ENCODE data around the gene TTYH2.
"Not testable (repeated sequence)": the region's sequence is repeated elsewhere in the genome, so short reads cannot be mapped to it uniquely, and the experiment has no call there.

The TTYH2 gene

DNA sequence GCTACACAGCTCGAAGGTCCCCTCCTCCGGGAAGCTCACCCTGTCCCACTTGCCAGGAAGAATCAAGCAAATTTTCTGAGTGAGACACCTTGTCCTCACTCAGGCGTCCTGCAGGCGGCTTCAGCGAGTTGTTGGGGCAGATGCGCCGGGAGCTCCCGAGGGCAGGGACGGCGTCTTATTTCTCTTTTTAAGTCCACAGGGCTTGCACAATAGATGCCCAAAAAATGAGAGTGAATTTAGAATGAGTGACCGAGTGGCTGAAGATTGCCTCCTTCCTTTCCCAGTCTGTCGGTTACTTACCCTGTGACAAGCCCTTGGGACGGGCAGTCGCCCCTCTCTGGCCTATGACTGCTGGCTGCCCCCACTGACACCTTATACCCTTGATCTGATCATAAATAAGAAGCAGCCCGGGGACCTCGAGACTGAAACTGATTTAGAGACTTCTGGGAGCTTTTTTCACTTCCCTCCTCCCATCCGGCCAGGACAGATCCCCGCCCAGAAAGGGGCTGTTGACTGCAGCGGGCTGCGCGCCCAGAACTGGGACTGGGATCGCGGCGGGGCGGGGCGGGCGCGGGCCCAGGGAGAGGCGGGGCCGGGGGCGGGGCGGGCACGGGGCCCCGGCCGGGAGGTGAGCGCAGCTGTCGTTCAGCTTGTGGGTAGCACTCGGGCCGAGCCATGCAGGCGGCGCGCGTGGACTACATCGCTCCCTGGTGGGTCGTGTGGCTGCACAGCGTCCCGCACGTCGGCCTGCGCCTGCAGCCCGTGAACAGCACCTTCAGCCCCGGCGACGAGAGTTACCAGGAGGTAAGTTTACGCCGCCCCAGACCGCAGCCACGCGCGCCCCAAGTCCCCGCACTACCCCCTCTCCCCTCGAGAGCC lies at the start of gene TTYH2:
TTYH2 (plus strand) TSS at position 659 of the 879 bp plus-strand sequence; CDS start at position 676, 17 bp downstream.
- peak; percentile 90 for DNase-seq

DNA sequence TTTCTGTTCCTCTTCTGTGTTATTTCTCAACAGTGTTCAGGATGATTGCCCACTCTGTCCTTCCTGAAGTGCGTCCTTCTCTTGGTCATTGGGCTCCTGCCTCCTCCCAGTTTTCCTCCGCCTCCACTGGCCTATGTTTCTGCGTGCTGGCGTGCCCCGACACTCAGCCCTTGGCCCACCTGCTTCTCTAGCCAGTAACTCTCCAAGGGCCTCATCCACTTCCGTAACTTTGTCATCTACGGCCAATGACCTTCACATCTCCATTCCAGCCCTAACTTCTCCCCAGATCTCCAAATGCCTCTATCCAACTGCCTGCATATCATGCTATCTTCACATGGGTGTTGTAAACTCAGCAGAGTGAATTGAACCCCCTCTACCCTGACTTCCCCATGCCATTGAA lies 49.5 kb upstream of the TTYH2 start:
- DNase-seq, result no peak

DNA sequence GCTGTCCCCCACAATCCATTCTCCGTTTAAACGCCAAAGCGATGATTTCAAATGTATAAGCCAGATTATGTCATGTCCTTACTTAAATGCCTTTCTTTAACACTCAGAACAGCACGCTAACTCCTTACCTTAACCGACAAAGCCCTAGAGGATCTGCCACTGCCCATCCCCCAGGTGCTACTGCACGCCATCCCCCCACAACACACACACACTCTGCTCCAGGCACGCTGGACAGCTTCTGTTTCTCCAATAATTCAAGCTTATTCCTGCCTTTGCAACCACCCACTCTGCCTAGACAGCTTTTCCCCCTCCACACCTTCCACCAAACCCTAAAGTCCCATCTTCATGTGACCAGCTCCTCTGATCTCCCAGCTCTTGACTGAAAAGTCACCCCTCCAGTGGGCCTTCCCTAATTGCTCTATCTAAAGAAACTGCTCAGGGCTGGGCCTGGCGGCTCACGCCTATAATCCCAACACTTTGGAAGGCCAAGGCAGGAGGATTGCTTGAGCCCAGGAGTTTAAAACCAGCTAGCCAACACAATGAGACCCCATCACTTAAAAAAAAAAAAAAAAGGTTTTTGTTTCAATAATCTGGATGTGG lies 48.8 kb upstream of the TTYH2 start:
- DNase-seq, result no peak

- no peak for DNase-seq
Measured at GRCh38 chr17:74165797-74166365, 47.5 kb upstream of the TTYH2 start.

GRCh38 chr17:74170924-74171323 lies 42.4 kb upstream of the TTYH2 start:
- no peak for DNase-seq

DNA sequence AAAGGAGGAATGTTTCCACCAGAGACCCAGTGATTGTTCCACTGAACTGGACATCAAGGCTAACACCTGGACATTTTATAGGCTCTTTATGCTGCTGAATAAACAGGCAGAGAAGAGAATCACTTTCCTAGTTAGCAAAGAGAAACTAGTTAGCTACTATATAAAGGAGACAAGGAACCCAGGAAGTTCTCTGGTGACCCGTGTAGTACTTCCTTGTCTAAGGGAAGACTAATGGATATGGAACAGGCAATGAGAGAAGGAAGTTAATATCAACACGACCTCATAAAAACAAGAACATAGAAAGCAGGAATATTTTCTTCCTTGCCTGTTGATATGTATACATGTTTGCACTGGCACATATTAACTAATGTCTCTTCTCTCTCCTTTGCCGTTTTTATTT lies 40.7 kb upstream of the TTYH2 start:
- DNase-seq, result no peak

DNA sequence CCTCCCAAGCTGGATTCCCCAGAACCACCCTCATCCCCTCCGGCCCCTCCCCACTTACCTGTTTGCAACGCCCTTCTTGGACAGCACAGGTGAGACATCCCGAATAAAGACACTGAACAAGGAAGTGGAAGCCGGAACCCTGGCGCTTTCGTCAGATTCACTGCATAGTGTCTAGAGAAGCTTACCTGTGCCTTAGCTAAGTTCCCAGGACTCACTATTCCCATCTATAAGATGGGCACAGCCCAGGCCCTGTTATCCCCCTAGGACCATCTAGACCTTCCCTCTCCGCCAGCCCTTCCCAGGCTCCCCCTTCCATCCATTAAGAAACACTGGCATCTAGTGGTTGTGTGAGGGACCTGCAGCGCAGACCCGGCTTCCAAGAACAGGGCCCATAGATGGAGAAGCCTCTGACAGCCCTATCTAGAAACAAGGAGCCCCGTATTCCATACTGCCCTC lies 36.8 kb upstream of the TTYH2 start:
- peak; percentile 75 for DNase-seq

DNA sequence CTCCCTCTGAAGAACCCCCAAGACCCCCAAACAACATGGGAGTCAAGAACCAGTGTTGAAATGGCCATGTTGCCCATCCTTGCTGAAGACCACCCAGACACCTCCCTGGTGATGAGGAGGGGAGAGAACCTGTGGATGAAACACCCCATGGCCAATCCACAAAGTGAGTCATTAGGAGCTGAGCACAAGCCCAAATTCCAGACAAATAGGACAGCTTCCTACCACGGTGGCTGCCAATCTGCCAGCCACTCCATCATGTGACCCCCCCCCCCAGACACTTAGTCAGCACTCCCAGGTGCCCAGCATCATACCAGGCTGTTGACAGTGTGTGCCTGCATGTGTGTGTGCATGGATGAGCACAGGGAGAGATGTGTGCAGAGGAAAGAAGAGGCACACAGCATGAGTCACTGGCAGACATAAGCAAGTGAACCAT lies 36.3 kb upstream of the TTYH2 start:
- DNase-seq, result peak; percentile 9

DNA sequence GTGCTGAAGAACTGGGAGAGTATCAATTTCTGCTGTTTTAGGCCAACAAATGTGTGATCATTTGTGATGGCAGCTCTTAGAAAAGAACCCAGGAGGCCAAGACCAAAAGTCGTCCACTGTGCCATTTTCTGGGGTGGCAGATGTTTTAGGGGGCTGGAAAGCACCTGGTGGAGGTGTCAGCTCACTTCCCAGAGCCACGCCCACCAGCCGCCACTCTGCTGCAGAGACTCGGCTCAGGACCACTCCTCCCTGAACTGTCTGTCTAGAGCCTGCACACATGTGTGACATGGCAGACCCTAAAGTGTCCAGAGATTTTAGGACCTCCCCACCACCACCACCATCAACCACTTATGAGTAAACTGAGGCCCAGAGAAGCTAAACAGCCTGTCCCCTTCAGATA lies 33.8 kb upstream of the TTYH2 start:
- peak; percentile 30 for DNase-seq

- DNase-seq, result no peak
Measured at GRCh38 chr17:74180336-74180735, 33.0 kb upstream of the TTYH2 start.

DNA sequence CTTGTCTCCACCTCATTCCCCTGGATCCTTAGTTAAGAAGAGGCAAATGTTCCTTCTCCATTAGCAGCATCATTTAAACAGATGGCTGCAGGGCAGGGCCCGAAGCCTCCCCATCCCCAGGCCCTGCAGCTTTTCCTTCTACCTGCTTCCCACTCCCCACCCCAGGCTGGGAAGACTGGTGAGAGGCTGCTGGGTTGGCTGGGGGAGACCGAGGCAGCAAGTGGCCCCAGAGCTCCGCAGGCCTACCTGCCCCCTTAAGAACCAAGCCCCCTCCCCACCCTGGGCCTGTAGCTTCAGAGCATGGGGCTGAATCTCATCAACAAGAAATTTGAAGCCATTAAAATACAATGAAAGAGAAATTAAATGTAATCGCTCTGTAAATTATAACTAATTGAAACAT lies 32.0 kb upstream of the TTYH2 start:
- no peak for DNase-seq

DNA sequence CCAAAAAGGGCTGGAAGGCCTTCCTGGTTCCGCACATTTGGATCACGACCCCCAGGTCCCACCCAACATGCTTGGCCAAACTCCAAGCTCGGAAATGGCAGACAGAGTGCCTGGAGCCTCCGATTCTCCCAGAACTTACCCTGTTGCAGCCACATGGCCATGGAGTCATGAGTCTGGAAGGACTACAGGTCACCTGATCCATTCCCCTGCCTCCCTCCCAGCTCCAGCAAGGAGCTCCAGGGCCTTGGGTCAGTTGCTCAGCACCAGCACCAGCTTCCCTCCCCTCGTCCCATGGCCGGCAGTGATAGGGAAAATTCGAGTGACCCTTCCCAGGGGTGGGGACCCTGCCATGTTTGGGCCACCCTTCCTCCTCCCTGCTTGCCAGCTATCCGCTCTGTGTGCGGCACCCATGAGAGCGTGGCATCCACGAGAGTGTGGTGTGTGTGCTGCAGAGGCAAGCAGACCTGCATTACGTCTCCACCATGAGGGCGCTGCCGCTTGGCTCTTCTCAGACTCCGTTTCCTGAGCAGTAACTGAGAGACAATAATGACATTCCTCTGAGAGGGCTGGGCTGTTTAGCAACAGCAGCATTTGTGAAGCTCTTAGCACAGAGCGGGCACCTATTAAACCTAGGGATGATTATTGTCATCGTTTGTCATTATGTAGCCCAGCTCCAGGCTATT lies 31.2 kb upstream of the TTYH2 start:
- DNase-seq, result no peak

DNA sequence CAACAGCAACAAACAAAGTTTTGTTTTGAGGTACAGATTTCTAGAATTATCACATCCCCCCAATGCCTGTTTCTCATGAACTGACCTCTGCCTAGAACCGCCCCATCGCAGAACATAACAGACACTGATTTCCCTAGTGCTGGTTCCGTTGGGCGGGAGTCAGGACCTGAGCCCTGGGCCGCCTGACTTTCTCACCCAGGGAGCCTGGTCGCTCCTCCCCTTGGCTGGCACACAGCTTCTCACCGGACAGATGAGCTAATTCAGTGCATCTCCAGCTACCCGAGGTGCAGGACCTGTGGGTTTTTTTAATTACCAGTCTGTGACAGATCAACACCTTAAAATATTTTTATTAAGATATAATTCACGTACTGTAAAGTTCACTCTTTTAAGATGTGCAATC lies 30.0 kb upstream of the TTYH2 start:
- DNase-seq, result no peak

GRCh38 chr17:74185571-74186185 lies 27.7 kb upstream of the TTYH2 start:
- DNase-seq, result peak; percentile 54

DNA sequence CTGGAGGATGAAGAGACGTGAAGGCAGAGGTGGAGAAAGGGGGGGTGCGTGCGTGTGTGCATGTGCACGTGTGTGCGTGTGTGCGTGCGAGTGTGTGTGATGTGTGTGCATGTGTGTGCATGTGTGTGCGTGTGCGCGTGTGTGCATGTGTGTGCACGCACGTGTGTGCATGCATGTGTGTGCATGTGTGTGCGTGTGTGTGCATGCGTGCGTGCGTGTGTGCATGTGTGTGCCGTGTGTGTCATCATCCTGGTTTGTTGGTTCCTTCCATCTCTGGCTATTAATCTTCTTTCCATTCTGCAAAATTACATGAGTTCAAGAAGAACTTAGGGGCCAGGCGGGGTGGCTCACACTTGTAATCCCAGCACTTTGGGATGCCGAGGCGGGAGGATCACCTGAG lies 26.9 kb upstream of the TTYH2 start:
- no peak for DNase-seq

DNA sequence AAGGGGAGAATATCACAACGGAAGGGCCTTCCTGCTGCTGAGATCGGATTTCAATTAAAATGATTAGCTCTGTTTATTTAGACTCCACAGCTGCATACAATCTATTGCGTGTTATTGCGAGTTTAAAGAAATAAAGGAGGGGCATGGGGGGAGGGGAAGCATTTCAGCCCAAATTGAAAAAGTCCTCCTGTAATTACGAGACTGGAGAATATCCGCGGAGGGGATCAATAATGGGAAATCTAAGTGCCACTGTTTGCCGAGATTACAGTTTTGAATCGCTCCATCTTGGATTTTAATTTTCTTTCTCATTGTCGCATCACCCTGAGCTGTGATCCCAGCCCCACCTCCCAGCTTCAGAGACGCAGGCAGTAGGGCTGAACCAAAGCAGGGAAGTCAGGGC lies 25.6 kb upstream of the TTYH2 start:
- DNase-seq, result peak; percentile 34

GRCh38 chr17:74188687-74189086 lies 24.7 kb upstream of the TTYH2 start:
- not testable (repeated sequence) for DNase-seq

DNA sequence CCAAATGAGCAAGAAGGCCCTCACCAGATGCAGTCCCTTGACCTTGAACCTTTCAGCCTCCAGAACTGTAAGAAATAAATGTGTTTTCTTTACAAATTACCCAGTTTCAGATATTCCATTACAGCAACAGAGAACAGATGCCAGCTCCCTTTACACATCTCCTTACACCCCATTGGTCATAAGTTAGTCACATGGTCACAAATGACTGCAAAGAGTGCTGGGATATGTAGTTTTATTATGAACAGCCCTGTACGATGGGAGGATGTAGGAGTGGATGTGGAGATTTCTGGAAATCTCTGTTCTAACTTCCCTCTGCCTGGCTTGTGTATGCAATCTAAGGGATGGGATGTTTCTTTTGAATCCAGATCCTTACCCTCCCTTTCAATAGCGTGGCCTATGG lies 23.2 kb upstream of the TTYH2 start:
- no peak for DNase-seq

- DNase-seq, result peak; percentile 54
Measured at GRCh38 chr17:74190807-74191406, 22.5 kb upstream of the TTYH2 start.

- DNase-seq, result no peak
Measured at GRCh38 chr17:74192950-74193781, 20.2 kb upstream of the TTYH2 start.

DNA sequence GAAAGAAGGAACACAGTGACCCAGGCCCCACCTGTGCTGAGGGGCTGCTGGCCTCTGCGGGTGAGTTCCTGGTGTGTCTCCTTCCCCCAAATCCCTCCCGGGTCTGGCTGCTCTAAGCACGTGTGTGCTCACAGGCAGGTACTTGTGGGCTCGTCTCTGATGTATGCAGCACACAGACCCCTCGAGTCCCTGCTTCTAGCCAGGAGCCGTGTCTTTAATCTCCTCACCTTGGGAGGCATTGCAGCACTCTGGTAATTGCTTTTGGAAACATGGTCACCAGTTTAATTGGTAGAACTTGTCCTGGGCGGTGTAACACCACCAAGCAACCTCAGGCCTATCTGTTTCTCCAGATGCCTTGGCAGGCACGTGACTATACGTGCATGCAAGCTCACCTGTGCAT lies 18.7 kb upstream of the TTYH2 start:
- DNase-seq, result no peak

All from activated effector memory CD4-positive, alpha-beta T cell treated with anti-CD3 and anti-CD28 coated beads, Interleukin-2, amount 50 U/mL, for 16 hours (primary cell).